ENCODE measurements around the gene ATG2A. TPM values are rescaled to one million over a fixed set of nuclear protein-coding genes. Genes with fewer than 3 reads are reported as not detected.
A peak's percentile ranks its signal among the peaks of the same experiment; 100 is the strongest.

ATG2A gene
- total and polyA plus RNA-seq, 9 of the 15 experiments (the other 6 are each of a cell fraction or from before 2014, with no cell fraction given), result 0.25 to 45.9 (median 5.2) TPM

GRCh38 chr11:64916040-64916774, 802 bp downstream of the ATG2A start (continued):
- TF ChIP-seq E2F6 (IDR thresholded peaks at IDR 0.05; ENCODE audit: borderline replicate concordance in 1 of 2, extremely low read depth in 1 of 2, insufficient read depth in 1 of 2, insufficient read length in 1 of 2, low read depth in 1 of 2, low read length in 1 of 2, poor library complexity in 1 of 2, severe bottlenecking in 1 of 2) (peak in 1 of 2 experiments; percentile 54), UBTF (IDR thresholded peaks at IDR 0.05; ENCODE audit: borderline replicate concordance in 1 of 2, low read depth in 2 of 2, low read length in 2 of 2) (no peak), HNRNPLL (IDR thresholded peaks at IDR 0.05; ENCODE audit: low read depth, low read length, poor library complexity, severe bottlenecking) (peak; percentile 14), ETV5 (CRISPR knock-in tag; IDR thresholded peaks at IDR 0.05; ENCODE audit: low read depth) (peak; percentile 37; the same call in 1 of the 2 replicates), ZKSCAN1 (IDR thresholded peaks at IDR 0.05; ENCODE audit: low read depth, low read length) (0 out of 2 replicates have a peak, but pooled peaks have one; percentile 13), TFAP4 (CRISPR knock-in tag; IDR thresholded peaks at IDR 0.05; ENCODE audit: borderline replicate concordance) (peak; percentile 90)

All from K562 (cell line).